GM12874 (cell line): ENCODE data around the gene DRG2.

Experiments used
- TF ChIP-seq, protein P1 (sequence below): IDR thresholded peaks from 2 replicates; pipeline ENCODE4 v1.5.1; 2011; ENCODE audit warnings: low read depth, mild to moderate bottlenecking, control low read depth, low read length, moderate library complexity; ENCODE audit not compliant: insufficient read depth

Gene DRG2

DNA sequence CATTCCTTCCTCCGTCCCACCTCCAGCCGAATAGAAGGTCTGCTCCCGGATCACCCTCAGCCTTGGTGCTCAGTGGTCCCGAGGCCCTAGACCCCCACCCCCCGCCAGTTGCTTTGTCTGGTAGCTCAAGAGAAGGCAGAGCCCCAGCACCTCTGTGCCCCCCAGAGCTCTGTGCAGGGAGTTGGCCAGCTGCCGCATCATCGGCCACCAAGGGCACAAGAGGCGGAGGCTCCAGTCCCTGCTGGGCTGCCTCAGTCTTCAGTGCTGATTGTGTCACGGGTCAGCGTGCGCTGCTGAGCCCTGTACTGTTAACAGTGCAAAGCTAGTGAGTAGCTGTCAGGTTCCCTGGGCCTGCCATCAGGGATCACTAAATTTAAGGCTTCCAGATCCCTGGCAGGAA, 22.2 kb upstream of the DRG2 start:
- TF ChIP-seq, protein P1, sequence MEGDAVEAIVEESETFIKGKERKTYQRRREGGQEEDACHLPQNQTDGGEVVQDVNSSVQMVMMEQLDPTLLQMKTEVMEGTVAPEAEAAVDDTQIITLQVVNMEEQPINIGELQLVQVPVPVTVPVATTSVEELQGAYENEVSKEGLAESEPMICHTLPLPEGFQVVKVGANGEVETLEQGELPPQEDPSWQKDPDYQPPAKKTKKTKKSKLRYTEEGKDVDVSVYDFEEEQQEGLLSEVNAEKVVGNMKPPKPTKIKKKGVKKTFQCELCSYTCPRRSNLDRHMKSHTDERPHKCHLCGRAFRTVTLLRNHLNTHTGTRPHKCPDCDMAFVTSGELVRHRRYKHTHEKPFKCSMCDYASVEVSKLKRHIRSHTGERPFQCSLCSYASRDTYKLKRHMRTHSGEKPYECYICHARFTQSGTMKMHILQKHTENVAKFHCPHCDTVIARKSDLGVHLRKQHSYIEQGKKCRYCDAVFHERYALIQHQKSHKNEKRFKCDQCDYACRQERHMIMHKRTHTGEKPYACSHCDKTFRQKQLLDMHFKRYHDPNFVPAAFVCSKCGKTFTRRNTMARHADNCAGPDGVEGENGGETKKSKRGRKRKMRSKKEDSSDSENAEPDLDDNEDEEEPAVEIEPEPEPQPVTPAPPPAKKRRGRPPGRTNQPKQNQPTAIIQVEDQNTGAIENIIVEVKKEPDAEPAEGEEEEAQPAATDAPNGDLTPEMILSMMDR, result no peak

DNA sequence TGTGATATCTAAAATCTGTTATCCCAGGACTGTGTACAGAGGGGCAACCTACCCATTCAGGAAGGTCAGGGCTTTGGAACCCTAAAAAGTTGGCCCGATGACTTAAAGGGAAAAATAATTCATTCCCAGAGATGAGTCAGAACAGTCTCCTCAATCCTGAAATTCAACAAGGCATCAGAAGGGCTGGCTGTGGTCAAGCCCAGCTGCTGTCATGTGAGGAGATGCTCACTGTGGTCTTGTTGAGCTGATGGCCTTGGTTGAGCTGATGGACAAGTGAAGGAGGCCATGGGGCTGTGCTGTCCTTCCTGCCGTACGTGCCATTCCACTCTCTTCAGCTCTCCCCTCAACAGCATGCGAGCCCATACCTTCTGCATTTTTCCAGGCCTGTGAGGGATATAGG, 20.9 kb upstream of the DRG2 start:
- TF ChIP-seq, protein P1, result no peak

DNA sequence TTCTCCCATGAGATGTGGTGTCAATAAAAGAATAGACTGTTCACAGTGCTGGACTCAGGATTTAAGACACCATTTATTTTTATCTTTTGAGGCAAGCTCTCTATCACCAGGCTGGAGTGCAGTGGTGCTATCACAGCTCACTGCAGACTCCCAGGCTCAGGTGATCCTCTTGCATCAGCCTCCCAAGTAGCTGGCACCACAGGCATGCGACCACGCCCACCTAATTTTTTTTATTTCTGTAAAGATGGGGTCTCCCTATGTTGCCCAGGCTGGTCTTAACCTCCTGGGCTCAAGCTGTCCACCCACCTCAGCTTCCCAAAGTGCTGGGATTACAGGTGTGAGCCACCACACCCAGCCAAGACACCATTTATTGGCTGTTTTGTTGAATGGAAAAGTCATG, 18.6 kb upstream of the DRG2 start:
- TF ChIP-seq, protein P1, result no peak

DNA sequence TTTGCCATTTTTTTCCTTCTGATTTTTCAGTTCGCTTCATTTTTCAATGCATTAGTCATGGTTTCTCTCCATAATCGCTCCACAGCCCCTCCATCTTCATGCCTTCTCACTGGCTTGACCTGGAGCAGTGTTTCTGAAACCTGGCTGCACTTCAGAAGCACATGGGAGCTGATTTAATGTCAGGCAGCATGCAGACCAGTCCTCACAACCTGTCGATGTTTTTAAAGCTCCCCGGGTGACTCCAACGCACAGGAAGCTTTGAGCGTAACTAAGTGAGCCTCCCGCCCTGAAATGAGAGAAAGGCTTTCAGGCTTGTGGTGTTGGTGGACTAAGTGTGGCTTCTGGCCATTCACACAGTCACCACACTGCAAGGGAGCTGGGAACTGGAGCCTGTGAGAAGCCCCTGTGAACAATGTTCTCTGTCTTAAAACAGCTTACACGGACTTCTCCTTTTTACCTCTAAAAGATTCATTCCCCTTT, 16.8 kb upstream of the DRG2 start:
- TF ChIP-seq, protein P1, result no peak

DNA sequence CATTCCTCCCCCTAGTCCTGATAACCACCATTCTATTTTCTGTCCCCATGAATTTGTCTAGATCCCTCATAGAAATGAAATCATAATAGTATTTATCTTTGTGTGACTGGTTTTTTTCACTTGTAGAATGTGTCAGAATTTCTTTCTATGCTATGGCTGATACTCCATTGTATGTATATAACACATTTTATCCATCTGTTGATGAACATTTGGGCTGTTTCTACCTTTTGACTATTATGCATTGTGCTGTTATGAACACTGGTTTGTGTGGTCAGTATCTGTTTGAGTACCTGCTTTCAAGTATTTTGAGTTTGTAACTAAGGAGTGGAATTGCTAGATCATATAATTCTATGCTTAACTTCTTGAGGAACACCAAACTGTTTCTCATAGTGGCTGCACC, 16.0 kb upstream of the DRG2 start:
- TF ChIP-seq, protein P1, result no peak

DNA sequence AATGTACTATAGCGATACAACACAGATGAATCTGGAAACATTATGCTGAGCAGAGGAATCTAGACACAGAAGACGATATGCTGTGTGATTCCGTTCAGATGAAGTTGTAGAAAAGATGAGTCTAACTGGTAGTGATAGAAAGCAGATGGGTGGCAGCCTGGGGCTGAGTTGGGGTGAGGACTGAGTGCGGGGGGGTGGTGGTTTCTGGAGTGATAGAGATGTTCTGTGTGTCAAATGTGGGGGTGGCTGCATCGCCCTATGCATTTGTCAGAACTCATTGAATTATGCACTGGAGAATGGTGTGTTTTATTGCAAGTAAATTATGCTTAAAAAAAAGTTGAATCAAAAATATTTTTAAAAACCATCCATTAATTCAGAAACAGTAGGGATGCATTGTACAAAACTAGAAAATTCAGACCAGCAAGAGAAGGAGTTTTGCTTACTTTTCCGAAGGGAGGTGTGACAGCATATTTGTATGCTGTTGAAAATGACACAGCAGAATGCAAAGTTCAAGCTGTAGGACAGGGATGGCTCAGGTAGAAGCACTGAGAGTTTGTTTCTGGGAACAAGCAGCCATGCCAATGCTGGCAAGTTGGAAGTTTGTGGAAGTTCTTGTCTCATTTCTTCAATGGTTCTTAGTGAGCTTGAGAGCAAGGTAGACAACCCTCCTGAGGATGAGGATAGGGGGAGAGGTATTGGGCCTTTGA, 13.0 kb upstream of the DRG2 start:
- TF ChIP-seq, protein P1, result no peak

DNA sequence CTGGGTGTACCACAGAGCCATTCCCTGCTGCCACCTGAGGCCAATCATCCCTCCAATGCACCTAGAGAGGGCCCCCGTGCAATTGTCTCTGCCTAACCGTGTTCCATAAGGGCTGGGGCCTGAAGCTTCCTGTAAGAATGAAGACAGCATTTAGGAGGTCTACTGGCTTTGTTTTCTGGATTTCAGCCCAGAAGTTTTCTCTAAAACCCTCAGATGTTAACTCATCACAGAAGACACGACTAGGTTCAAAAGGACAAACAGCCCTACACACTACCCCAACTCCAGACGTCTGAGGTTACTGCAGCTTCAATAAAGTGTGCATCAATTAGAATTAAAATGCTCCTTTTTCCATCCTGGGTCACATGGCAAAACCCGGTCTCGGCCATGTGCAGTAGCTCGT, 10.8 kb upstream of the DRG2 start:
- TF ChIP-seq, protein P1, result no peak

DNA sequence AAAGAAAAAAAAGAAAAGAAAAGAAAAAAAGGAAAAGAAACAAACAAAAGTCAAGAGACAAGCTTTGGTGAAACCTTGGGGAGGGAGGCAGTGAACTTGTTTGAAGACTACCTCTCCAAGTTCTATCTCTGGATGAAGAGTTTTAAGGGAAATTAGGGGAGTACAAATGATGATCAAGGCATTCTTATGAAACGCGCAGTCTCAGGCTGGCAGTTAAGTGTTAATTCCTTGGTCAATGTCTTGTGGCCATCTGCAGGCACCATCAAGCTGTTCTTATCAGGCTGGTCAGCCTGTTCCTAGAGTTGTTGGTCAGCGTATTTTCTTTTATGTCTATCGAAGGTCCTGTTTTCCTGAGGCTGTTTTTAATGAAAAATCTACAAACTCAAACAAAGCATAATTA, 8.2 kb upstream of the DRG2 start:
- TF ChIP-seq, protein P1, result no peak
